ENCODE measurements around the gene DPP6. TPM values are rescaled to one million over a fixed set of nuclear protein-coding genes. Genes with fewer than 3 reads are reported as not detected.
"Not testable (repeated sequence)": the region's sequence is repeated elsewhere in the genome, so short reads cannot be mapped to it uniquely, and the experiment has no call there.

The DPP6 gene
- total RNA-seq, 2 experiments from 2014 or later: not detected

GRCh38 chr7:154109615-154110014 is 57.4 kb downstream of the DPP6 start:
- H3K27ac Mint-ChIP-seq; DNase-seq; H3K4me1 Mint-ChIP-seq; H3K36me3 Mint-ChIP-seq (ENCODE audit: low read depth); CTCF ChIA-PET; H3K9me3 Mint-ChIP-seq; H3K4me3 Mint-ChIP-seq; H3K27me3 Mint-ChIP-seq; POLR2A ChIA-PET: not testable (repeated sequence)

- H3K27me3 Mint-ChIP-seq; CTCF ChIA-PET; H3K36me3 Mint-ChIP-seq (ENCODE audit: low read depth): not testable (repeated sequence)
Observed at GRCh38 chr7:154113732-154114351, 61.6 kb downstream of the DPP6 start.

GRCh38 chr7:154117411-154118390 is 65.5 kb downstream of the DPP6 start:
- H3K27ac Mint-ChIP-seq; H3K27me3 Mint-ChIP-seq; H3K36me3 Mint-ChIP-seq (ENCODE audit: low read depth); CTCF ChIA-PET; H3K4me1 Mint-ChIP-seq; H3K4me3 Mint-ChIP-seq; POLR2A ChIA-PET; H3K9me3 Mint-ChIP-seq; DNase-seq: not testable (repeated sequence)

More at GRCh38 chr7:154113732-154114351, 61.6 kb downstream of the DPP6 start:
- POLR2A ChIA-PET, DNase-seq, H3K4me1 Mint-ChIP-seq, H3K27ac Mint-ChIP-seq, H3K4me3 Mint-ChIP-seq, H3K9me3 Mint-ChIP-seq: not testable (repeated sequence)

DNA sequence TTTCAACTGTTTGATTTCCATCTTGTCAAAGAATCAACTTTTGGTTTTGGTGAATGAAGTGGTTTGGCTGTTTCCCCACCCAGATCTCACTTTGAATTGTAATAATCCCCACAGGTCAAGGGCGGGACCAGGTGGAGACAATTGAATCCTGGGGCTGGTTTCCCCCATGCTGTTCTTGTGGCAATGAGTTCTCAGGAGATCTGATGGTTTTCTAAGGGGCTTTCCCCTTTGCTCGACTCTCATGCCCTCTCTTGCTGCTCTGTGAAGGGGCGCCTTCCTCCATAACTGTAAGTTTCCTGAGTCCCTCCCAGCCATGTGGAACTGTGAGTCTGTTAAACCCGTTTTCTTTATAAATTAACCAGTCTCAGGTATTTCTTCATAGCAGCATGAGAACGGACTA is 68.6 kb downstream of the DPP6 start:
- H3K27me3 Mint-ChIP-seq; H3K36me3 Mint-ChIP-seq (ENCODE audit: low read depth); CTCF ChIA-PET; H3K4me1 Mint-ChIP-seq; H3K4me3 Mint-ChIP-seq; H3K27ac Mint-ChIP-seq; DNase-seq; POLR2A ChIA-PET; H3K9me3 Mint-ChIP-seq: not testable (repeated sequence)

- H3K4me3 Mint-ChIP-seq; H3K4me1 Mint-ChIP-seq; H3K27me3 Mint-ChIP-seq; CTCF ChIA-PET; POLR2A ChIA-PET; H3K9me3 Mint-ChIP-seq; H3K27ac Mint-ChIP-seq; H3K36me3 Mint-ChIP-seq (ENCODE audit: low read depth); DNase-seq: not testable (repeated sequence)
Observed at GRCh38 chr7:154122720-154123119, 70.5 kb downstream of the DPP6 start.

GRCh38 chr7:154123397-154123796 is 71.2 kb downstream of the DPP6 start:
- H3K27ac Mint-ChIP-seq; H3K4me3 Mint-ChIP-seq; H3K9me3 Mint-ChIP-seq; H3K4me1 Mint-ChIP-seq; CTCF ChIA-PET; H3K36me3 Mint-ChIP-seq (ENCODE audit: low read depth); POLR2A ChIA-PET; DNase-seq; H3K27me3 Mint-ChIP-seq: not testable (repeated sequence)

DNA sequence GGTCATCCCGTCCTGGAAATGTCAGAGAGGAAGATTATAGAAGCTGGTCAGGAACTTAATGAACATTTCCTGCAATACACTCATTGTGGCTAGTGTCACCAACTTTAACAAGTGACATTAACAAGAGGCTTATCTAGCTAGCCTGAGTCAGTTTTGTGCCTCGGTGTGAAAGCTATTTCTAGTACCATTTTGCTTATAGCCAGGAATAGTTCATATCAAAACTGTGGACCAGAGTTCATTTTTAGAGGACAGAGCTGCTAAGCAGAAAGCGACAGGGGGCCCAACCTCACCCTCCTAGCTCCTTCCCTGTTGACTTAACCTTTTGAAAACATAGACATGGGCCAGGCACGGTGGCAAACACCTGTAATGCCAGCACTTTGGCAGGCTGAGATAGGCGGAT is 76.9 kb downstream of the DPP6 start:
- H3K4me3 Mint-ChIP-seq; H3K9me3 Mint-ChIP-seq; H3K27me3 Mint-ChIP-seq; CTCF ChIA-PET; H3K36me3 Mint-ChIP-seq (ENCODE audit: low read depth); H3K4me1 Mint-ChIP-seq; H3K27ac Mint-ChIP-seq; DNase-seq; POLR2A ChIA-PET: not testable (repeated sequence)

DNA sequence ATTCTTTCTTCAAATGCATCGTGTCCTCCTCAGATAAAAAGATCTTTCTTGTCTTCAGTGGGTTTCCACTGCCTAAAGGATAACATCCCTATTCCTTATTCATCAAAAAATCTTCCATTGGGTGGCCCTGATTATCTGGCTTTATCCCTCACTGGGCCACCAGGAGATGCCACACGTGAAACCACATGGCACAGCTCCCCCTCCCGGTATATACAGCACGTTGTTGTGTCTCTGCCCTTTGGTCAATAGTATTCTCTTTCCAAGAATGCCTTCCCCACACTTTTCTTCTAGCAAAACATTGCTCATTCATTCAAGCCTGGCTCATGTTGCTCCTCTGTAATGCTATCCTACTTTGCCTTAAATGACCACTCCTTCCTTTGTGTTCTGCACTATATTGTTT is 80.4 kb downstream of the DPP6 start:
- H3K27ac Mint-ChIP-seq, POLR2A ChIA-PET: not testable (repeated sequence)

DNA sequence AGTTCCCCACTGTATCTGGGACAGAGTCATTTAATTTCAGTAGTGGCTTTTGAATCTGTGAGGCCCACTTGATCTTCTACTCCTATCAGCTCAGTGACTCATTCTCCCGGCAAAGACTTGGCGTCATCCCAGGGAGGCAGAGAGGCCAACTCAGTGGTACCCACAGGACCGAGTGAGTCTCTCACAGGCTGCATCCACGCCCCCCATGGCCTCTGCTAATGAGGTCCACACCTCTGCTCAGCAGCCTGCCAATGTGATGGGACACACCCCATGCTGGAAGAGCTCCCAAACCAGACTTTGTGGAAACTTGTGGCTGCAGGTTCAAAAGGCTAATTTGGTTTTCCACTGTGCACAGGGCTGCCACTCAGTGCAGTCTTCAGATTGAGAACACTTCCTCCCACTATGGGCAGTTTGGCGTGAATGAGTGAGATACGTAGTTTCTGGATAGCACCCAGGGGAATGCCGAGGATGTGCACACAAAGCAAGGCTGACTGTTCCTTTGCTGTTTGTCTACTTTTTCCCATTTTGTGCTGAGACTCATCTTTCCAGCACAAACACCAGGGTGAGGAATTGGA is 81.6 kb downstream of the DPP6 start:
- H3K27ac Mint-ChIP-seq; CTCF ChIA-PET; DNase-seq; H3K36me3 Mint-ChIP-seq (ENCODE audit: low read depth); POLR2A ChIA-PET; H3K4me3 Mint-ChIP-seq; H3K4me1 Mint-ChIP-seq; H3K27me3 Mint-ChIP-seq: not testable (repeated sequence)
- peaks cover 17% of the 10 kb centered on the region for H3K9me3 Mint-ChIP-seq

More for the DNA sequence above, 80.4 kb downstream of the DPP6 start:
- H3K36me3 Mint-ChIP-seq (ENCODE audit: low read depth); CTCF ChIA-PET; H3K4me1 Mint-ChIP-seq; H3K27me3 Mint-ChIP-seq; DNase-seq; H3K4me3 Mint-ChIP-seq: not testable (repeated sequence)
- peaks cover 15% of the 10 kb centered on the region for H3K9me3 Mint-ChIP-seq

DNA sequence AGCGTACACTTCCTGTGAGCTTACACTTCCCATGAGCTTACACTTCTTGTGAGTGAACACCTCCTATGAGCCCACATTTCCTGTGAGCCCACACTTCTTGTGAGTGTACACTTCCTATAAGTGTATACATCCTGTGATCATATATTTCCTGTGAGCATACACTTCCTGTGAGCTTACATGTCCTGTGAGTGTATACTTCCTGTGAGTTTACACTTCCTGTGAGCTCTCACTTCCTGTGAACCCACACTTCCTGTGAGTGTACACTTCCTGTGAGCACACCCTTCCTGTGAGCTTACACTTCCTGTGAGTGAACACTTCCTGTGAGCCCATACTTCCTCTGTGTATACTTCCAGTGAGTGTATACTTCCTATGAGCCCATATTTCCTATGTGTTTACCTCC is 82.5 kb downstream of the DPP6 start:
- H3K36me3 Mint-ChIP-seq (ENCODE audit: low read depth); H3K4me1 Mint-ChIP-seq; H3K4me3 Mint-ChIP-seq; CTCF ChIA-PET; H3K27me3 Mint-ChIP-seq; POLR2A ChIA-PET; DNase-seq; H3K27ac Mint-ChIP-seq: not testable (repeated sequence)
- H3K9me3 Mint-ChIP-seq: peaks cover 17% of the 10 kb centered on the region

DNA sequence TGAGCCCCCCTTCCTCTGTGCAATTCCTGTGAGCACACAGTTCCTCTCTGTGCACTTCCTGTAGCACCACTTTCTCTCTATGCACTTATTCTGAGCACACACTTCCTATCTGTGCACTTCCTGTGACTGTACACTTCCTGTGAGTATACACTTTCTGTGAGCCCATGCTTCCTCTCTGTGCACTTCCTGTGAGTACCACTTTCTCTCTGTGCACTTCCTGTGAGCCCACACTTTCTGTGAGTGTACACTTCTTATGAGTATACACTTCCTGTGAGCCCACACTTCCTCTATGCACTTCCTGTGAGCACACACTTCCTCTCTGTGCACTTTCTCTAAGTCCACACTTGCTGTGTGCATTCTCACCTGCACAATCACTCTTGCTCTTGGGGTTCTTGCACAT is 83.4 kb downstream of the DPP6 start:
- CTCF ChIA-PET; H3K4me3 Mint-ChIP-seq; H3K27ac Mint-ChIP-seq; H3K4me1 Mint-ChIP-seq; POLR2A ChIA-PET; H3K27me3 Mint-ChIP-seq; H3K36me3 Mint-ChIP-seq (ENCODE audit: low read depth); DNase-seq: not testable (repeated sequence)
- peaks cover 17% of the 10 kb centered on the region for H3K9me3 Mint-ChIP-seq

DNA sequence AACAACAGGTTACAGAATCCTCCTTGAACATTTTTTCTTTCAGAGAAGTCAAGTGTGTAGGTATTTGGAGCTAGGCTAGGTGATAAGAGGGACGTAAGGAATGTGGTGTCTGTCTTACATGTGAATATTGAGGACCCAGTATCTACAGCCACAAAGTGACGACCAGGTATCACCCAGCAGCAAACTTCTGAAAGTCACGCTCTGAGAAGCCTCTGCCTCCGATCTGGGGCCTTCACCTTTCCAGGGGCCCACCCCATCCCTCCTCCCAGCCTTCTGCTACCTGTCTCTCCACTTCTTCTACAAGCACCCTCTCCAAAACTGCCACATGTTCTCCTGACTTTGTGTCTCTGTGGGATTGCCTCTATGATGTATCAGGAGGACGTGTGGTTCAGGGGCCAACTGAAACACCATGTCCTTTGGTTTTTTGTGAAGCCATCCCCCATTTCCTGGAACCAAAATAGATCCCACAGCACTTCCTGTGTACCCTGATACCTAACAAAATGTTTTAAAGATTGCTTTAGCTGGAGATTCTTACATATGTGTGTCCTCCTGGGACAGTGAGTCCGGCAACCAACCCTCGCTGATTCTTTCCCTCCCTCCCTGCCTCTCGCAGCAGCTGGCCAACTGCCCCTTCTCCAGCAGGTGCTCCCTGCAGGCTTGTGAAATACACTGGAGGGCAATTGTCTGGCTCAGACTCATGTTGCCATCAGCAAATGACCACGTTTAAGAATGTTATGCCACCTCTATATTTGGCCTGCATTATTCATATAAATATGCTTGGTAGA is 93.9 kb downstream of the DPP6 start:
- CTCF ChIA-PET; H3K36me3 Mint-ChIP-seq (ENCODE audit: low read depth); H3K27me3 Mint-ChIP-seq; H3K4me3 Mint-ChIP-seq; H3K9me3 Mint-ChIP-seq; POLR2A ChIA-PET; DNase-seq; H3K4me1 Mint-ChIP-seq; H3K27ac Mint-ChIP-seq: not testable (repeated sequence)

DNA sequence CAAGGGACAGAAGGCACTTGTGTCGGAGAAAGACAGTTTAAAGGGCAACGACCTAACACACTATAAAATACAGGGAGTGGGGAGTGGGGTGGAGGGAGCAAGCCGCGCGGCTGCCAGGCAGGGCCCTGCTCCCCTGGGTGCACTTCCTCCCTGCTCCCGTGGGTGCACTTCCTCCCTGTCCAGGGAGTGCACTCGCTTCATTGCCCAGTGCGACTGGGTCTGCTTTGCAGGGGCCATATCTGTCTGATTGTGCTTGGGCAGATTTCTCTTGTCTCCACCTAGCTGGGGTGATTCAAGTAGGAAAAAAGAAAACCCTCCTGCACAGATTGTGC is 94.5 kb downstream of the DPP6 start:
- CTCF ChIA-PET, H3K9me3 Mint-ChIP-seq: not testable (repeated sequence)

More for the DNA sequence above, 94.5 kb downstream of the DPP6 start:
- DNase-seq; H3K27ac Mint-ChIP-seq; POLR2A ChIA-PET; H3K4me1 Mint-ChIP-seq; H3K27me3 Mint-ChIP-seq; H3K4me3 Mint-ChIP-seq; H3K36me3 Mint-ChIP-seq (ENCODE audit: low read depth): not testable (repeated sequence)

All from activated CD4-positive, alpha-beta T cell treated with anti-CD3 and anti-CD28 coated beads, Interleukin-2, amount 10 ng/mL, durations not matched to agents 7 days and 5 days (primary cell).